HG03442 (cell line): ENCODE results near the gene CEP162.
"Not testable (repeated sequence)": the region's sequence is repeated elsewhere in the genome, so short reads cannot be mapped to it uniquely, and the experiment has no call there.

Experiments used
- ATAC-seq: cut with Tn5 transposase; IDR thresholded peaks from one replicate; pipeline ENCODE4 v1.9.1; 2021; ENCODE audit warnings: mild to moderate bottlenecking, moderate library complexity; ENCODE audit not compliant: unreplicated experiment

The CEP162 gene

GRCh38 chr6:84227434-84228197 is at the start of gene CEP162:
CEP162 (minus strand) TSS chr6:84227643; CDS start chr6:84226393, 1,250 bp downstream.
- ATAC-seq, result peak; percentile 98

- ATAC-seq, result no peak
These were observed 47.4 kb upstream of the CEP162 start for GRCh38 chr6:84274856-84275255.

GRCh38 chr6:84273048-84273809 is 45.8 kb upstream of the CEP162 start:
- no peak for ATAC-seq

GRCh38 chr6:84272298-84272697 is 44.9 kb upstream of the CEP162 start:
- no peak for ATAC-seq

- ATAC-seq, result no peak
These were observed 43.7 kb upstream of the CEP162 start for GRCh38 chr6:84271061-84271716.

- no peak for ATAC-seq
These were observed 42.7 kb upstream of the CEP162 start for GRCh38 chr6:84269947-84270733.

GRCh38 chr6:84268781-84269180 is 41.3 kb upstream of the CEP162 start:
- ATAC-seq, result no peak

- ATAC-seq, result no peak
These were observed 36.1 kb upstream of the CEP162 start for GRCh38 chr6:84263557-84263956.

GRCh38 chr6:84260926-84261325 is 33.5 kb upstream of the CEP162 start:
- ATAC-seq, result no peak

- no peak for ATAC-seq
These were observed 32.8 kb upstream of the CEP162 start for GRCh38 chr6:84260196-84260595.

- no peak for ATAC-seq
These were observed 31.4 kb upstream of the CEP162 start for GRCh38 chr6:84258866-84259265.

- no peak for ATAC-seq
These were observed 30.8 kb upstream of the CEP162 start for GRCh38 chr6:84258268-84258667.

- no peak for ATAC-seq
These were observed 28.2 kb upstream of the CEP162 start for GRCh38 chr6:84255641-84256040.

GRCh38 chr6:84253380-84253779 is 25.9 kb upstream of the CEP162 start:
- ATAC-seq, result no peak

- ATAC-seq, result no peak
These were observed 24.6 kb upstream of the CEP162 start for GRCh38 chr6:84251891-84252539.

GRCh38 chr6:84249724-84250123 is 22.3 kb upstream of the CEP162 start:
- ATAC-seq, result no peak

GRCh38 chr6:84244416-84245081 is 17.1 kb upstream of the CEP162 start:
- not testable (repeated sequence) for ATAC-seq

GRCh38 chr6:84243240-84243639 is 15.8 kb upstream of the CEP162 start:
- no peak for ATAC-seq

GRCh38 chr6:84242265-84242664 is 14.8 kb upstream of the CEP162 start:
- ATAC-seq, result no peak

- ATAC-seq, result no peak
These were observed 728 bp upstream of the CEP162 start for GRCh38 chr6:84228198-84228543.
